Measurements from ENCODE around the gene CDH13.

Gene CDH13

DNA sequence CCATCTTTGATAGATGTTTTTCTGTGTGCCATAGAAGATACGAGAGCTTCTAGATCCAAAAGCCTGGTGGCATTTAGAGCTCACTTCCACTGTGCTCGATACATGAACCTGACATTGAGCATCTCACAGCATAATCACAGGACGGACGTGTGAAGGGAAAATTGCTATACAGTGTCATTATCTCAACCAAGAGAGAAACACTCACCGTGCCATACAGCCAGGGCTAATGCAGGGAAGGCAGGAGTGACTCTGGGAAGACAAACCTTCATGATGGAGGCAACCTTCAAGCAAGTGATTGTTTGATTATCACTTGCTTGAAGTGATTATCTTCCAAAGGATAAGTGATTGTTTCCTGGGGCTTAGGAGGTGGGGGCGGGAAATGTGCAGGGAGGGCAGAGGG lies 962.8 kb downstream of the CDH13 start:
- no peak for DNase-seq

DNA sequence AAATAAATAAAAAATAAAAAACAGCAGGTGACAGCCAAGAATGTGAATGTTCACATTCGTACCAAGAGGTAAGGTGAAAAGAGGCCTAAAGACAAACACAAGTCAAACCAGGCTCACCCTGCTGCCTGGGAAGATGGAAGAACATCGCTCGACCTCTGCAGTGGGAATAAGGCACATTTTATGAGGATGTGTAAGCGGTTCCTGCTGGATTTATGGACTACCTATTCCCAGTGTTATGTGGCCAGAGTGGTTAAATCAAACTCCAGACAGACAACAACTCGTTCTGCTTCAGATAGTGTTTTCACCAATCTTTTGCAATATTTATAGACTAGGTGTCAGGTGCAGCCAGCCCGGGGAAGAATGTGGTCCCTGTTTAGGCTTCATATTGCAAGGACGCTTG lies 966.0 kb downstream of the CDH13 start:
- DNase-seq: no peak

DNA sequence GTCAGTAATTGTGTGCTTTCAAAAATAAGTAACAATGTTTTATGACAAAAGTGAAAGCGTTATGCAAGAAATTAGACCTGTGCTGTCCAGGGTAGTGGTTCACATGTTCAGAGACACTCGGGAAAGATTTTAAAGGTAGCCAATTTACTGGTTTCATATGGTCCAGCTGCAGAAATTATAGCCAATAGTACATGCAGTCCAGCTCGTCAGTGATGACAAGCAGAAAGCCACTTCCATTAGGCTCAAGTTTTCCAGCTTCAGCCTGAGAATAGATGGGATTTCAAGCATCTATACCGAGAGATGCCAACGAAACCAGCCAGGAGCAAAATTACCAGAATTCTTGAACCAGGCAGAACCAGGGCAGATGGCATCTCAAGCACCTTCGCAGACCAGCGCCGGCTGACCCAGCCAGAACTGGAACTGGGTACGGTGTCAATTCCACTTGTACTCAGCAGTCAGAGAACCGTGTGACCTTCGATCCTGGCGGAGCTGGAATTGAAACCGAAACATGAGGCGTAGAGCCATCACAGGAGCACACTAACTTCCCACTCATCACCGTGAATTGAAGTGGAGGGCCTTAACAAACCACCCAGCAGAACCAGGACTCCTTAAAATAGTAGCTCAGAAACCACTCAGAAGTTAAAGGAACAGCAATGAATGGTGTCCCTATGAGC lies 973.2 kb downstream of the CDH13 start:
- DNase-seq: no peak

DNA sequence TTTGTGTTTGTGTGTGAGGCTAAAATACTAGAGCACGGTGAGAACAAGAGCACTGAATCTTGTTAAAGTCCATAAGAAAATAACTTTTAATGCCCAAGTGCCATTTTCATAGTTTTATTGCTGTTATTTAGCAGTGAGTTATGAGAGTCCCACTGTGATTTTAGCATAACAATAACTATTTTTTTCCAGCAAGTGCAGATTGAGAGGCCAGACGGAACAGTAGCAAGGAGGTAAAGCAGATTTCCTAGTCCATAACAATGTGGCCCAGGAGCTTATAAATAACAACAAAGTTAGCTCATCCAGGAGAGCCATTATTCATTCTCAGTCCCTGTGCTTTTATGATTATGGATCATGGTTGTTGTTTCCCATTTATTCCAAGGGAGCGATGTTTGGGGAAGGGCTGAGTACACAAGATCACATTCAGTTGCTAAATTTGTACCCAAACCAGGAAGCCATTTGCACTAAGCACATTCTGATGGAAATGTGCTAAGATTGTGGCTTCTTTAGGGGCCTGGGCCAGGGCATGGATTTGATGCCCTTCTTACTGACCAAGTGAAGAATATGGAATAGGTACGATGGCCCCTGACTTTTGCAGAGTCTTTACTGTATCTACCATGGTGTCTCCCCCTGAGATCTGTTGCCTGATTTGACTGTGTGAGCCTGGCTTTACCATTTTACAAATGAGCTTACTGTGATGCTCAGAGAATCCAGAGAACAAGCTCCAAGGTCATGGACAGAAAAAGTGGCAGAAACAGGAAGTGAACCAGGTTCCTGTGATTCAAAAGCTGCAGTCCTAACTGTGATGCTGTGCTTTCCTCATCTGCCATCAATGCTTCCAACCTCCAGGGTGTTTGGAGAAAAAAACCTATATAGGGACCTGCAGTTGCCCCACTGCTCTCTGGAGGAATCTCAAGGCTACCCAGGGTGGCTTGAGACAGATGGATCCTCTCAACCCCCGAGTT lies 976.3 kb downstream of the CDH13 start:
- no peak for DNase-seq

DNA sequence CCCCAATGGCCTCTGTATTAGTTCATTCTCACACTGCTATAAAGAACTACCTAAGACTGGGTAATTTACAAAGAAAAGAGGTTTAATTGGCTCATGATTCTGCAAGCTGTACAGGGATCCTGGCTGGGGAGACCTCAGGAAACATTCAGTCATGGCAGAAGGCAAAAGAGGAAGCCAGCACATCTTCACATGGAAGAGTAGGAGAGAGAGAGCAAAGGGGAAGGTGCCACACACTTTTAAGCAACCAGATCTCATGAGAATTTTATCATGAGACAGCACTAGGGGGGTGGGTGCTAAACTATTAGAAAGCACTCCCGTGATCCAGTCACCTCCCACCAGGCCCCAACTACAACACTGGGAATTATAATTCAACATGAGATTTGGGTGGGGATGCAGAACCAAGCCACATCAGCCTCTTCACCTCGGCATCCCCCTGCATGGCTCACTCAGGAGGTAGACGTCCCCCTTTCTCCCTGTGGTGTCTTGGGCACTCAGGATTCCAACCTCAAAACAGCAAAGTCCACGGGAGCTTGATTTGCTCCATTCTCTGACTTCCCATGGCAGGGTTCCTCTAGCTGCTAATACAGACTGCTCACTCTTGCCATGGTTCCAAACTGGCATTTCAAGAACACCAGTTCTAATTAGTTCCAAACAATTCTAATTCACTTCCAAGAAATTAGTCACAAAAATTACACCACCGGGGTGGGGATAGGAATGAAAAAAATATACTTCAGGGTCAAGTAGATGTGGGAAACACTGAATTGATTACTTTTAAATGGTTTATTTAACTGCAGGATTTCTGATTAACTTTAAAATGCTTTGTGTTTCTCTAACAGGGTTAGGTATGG lies 977.2 kb downstream of the CDH13 start:
- DNase-seq: no peak

DNA sequence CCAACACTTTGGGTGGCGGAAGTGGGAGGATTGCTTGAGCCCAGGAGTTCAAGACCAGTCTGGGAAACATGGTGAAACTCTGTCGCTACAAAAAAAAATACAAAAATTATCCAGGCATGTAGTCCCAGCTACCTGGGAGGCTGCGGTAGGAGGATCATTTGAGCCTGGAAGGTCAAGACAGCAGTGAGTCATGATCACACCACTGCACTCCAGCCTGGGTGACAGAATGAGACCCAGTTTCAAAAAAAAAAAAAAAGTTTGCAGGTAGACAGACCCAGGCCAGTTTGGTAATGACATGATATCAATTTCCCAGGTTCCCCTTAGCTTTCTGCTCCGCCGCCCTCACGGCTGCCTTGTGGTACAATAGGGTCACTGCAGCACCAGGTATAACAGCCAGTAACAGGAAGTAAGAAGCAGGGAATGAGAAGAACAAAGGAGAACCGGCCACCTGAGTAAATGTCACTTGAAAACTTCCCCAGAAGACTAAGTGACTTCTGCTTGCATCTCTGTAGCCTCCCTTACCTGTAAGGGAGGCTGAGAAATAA lies 979.8 kb downstream of the CDH13 start:
- DNase-seq: no peak

DNA sequence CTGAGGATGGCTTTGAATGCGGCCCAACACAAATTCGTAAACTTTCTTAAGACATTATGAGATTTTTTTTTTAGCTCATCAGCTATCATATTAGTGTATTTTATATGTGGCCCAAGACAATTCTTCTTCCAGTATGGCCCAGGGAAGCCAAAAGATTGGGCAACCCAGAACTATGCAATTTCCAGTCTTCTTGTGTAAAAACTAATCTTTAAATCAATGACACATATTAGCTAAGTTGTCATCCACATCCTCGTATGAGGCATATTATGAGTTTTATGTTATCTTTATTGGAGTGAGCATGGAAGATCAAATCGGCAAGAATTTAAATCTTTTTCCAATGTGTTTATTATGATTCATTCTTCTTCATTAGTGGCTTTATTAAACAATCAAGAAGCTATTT lies 982.4 kb downstream of the CDH13 start:
- no peak for DNase-seq

DNA sequence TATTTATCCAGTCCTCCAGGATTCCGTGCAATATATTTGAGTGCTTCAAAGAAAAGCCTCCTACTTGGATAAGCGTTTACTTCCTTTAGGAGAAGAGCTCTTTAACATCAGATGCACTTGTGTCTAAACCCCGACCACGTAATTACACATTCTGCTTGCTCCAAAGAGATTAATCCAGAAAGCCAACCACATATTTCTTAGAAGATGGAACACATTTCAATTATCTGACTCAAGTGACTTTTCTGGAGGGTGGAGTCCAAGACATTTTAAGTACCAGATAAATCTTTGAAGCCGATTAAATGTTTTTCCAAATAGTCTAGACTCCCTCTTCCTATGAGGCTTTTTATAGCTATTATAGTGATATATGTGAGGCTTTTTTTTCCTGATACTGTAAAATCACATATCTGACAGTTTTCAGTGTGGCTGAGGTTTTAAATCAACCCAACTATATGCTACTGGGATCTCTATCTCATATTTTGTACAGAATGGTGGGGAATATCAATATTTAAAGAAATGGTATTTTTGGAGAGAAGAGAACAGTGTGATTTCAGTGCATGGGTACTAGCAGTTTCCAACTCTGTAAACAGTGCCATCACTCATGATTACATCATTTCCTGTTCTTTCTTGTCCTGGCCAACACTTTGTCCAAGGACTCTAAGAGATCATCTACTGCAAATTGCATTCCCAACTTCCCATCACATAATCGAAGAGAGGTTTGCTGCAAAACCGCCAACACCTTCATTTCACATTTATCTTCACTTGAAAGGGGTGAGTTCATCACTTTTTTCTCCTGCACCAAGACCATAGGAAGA lies 988.6 kb downstream of the CDH13 start:
- peak; percentile 60 for DNase-seq

DNA sequence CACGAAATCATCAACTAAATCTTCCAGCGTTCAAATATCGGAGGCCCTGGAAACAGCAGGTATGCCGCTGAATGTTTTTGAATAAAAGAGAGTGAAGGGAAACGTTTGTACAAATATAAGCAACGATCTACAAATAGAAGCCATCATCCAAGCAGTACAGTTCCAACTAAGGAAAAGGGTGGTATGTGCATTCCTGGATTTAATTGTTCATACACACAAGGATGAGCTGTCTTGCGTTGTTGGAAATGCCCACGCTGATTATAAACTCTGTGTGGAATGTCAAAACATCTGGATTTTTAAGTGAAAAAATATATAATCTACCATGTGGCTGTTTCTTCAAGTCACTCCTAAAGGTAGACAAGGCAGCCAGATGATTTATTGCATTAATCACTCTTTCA lies 989.2 kb downstream of the CDH13 start:
- peak; percentile 22 for DNase-seq

DNA sequence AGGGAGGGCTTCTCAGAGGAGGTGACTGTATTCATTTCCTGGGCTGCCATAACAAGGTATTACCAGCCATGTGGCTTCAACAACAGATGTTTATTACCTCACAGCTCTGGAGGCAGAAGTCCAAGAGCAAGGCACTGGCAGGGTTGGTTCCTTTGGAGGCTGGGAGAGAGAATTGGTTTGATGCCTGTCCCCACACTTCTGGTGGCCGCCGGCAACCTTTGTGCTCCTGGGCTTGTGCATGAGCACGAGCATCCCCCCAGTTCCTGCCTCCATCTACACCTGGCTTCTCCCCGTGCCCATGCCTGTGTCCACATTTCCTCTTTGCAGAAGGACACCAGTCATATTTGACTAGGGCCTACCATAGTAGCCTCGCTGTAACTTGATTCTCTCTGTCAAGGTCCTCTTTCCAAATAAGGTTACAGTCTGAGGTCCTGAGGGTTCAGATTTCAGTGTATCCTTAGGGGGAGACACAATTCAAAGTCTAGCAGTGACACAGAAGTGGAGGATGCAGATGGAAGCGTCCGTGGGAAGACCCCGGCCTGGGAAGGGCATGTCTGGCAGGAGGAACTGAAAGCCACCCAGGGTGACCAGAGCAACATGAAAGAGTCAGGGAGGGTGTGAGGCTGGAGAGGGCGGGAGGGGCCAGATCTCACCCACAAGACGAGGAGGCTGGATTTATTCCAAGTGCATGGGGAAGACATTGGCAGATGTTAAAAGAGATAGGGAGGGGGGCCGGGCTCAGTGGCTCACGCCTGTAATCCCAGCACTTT lies 992.8 kb downstream of the CDH13 start:
- DNase-seq: peak; percentile 23

DNA sequence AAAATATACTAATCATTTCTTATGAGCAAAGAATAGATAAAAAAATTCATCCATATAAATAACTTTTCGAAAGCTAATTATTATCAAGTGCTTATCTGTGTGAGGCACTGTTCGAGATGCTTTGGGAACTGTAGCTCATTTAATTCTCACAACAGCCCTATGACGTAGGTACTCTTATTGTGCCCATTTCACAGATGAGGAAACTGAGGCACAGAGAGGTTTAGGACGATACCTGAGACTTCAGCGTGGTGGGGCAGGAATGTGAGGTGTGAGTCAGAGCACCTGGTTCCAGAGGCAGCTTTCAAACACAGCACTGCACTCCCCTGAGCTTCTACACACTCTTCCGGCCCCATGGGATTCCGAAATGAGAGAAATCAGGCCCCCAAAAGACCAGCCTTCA lies 995.2 kb downstream of the CDH13 start:
- DNase-seq: no peak

DNA sequence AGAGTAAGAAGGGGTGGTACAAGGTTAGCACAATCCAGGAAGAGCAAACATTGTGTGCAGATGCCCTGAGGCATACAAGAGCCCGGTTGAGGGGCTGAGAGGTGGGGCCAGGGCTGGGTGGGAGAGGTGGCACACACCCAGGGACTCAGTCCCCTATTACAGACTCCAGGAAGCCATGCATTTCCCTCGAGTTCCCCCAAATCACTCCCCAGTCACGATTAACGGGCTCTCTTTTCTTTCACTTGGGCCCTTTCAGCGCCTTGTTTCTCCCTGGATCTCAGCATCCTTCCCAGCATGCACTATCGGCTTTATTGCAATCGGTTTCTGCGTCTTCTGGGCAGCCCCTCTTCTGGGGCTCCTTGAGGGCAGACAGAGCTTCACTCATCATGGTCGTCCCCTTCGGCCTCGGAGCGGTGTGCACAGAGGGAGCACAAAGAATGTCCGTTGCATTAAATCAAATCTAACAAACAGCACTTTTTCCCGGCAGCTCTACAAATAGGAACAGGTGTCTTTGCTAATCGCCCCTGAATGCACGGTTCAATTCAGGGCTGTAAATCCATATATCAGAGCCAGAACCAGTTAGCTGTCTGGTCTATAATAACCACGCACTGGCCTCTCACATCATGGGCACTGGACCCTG lies 996.4 kb downstream of the CDH13 start:
- no peak for DNase-seq

DNA sequence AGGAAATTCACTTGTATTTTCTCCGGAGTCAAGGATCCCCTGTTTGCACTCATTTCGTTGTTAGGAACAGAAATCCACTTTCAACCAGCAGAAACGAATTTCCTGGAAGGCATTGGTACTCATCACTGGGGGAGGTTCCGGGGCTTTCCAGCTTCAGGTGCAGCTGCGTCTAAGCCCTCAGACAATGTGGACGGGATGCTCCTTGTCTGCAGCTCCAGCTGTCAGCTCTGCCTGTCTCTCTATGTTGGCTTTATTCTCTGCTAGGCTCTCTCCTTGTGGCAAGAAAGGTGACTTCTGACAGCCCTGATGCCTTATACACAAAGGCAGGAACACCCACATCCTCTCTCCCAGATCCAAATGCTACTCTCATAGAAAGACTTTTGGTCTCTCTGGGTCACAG lies 997.1 kb downstream of the CDH13 start:
- no peak for DNase-seq

DNA sequence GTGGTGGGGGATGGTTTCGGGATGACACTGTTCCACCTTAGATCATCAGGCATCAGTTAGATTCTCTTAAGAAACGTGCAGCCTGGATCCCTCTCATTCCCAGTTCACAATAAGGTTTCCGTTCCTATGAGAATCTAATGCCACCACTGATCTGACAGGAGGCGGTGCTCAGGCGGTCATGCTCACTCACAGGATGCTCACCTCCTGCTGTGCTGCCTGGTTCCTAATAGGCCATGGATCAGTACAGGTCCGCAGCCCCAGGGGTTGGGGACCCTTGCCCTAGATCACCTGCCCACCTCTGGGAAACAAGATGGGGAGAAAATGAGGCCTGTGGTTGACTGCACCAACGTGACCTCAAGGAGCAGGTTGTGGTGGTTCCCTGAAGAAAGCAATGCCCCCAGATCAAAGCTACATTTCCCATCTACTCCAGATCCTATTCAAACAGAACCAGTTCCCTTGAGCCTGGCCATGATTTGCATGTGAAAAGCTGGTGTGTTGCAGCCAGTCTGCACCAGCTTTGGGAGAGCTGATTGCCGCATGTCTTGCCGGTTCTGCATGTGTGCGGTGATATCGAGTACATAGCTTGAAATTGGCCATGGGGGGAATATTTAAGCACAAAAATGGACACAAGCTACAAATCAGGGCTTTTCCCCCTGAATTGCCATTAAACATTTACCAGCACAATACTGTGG lies 997.8 kb downstream of the CDH13 start:
- no peak for DNase-seq

DNA sequence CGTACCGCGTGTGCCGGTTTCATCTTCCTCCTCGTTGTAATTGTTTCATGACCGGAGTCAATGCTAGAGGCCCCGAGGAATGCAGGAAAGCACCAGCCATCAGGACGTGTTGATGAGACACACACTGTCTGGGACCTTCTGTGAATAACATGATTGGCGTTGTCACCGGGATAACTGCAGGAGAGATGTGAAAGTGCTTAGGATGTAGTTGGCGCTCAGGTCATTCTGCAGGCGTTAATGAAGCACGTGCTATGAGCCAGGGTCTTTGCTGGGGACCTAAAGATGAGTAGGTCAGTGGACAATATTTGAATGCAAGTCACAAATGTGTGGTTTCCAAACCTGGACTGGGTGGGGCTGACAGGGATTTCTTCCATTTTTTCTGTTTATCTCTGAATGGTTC lies 999.4 kb downstream of the CDH13 start:
- no peak for DNase-seq

DNA sequence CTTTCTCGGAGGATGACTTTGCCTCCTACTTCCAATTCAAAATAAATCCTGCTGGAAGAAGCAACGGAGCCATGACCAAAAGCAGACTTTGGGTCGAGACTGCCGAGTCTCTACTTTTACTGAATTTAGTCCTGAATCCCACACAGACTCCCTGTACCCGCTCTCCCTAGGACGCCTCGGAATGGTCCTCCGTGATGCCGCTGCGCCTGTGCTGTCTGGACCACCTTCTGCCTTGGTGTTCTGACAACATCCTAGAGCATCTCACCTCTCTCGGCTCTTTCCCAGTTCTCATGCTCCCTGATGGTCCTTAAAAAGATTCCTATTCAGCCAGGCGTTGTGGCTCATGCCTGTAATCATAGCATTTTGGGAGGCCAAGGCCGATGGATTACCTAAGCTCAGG lies 999.9 kb downstream of the CDH13 start:
- no peak for DNase-seq

DNA sequence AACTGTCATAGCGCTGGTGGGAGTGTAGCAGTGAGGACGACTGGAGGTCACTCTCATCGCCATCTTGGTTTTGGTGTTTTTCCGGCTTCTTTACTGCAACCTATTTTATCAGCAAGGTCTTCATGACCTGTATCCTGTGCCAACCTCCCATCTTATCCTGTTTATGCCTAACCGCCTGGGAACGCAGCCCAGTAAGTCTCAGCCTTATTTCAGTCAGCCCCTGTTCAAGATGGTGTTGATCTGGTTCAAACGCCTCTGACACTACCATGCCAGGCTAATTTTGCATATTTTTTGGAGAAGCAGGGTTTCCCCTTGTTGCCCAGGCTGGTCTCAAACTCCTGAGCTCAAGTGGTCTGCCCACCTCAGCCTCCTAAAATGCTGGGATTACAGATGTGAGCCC lies 1001.2 kb downstream of the CDH13 start:
- no peak for DNase-seq

DNA sequence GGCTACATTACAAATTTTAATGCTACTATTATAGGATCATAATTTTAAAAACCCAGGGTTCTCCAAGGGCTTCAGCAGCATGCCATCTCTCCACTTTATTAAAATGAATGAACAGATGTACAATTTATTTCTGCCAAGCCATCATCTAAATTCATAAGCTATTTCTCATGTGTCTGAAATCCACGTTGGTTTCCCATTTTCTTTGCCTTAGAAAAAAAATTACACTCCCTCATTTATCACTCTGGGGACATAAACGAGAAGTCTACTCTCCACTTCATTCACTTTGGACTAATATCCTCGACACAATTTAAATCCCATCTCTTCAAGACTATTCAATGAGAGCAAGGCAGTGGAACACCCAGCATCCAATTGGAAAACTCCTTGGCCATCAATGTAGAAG lies 1002.7 kb downstream of the CDH13 start:
- DNase-seq: no peak

DNA sequence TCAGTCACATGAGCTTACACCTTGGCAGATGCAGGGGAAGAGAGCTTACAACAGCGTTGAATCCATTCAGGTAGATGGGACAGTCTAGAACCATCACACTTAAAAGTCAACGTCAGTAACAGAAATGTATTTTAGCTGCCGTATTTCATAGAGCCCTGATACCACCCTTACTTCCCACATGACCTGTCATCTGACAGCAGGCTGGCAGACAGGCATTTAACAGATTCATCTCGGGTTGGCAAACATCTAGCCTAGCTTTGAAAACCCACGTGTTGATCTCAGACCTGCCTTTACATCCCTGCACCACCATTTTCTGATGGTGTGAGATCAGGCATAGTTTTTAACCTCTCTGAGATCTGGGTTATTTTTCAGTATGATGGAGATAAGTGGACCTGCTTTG lies 1003.1 kb downstream of the CDH13 start:
- DNase-seq: no peak

DNA sequence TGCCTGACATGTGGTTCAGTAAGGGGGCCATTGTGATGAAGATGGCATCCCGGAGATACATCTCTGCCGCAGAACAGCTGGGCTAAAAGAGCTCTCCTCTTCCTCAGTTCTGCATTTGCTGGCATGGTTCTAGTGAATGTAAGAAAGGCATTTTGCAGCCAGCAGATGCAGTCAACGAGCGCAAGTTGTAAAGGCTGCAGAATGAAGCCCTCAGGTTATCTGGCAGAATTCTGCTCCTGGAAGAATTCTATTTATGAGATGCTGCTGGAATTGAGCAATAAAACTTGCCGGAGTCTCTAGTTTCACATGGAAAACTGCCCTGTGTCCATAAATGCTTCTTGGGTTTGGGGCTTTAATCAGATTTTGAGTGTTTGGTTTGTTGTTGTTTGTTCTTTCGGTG lies 1004.2 kb downstream of the CDH13 start:
- DNase-seq: no peak
